Activated CD8-positive, alpha-beta memory T cell treated with anti-CD3 and anti-CD28 coated beads, Interleukin-2, amount 50 U/mL, for 24 hours (primary cell): Measurements from ENCODE around the gene ADGB.
"Not testable (repeated sequence)": the region's sequence is repeated elsewhere in the genome, so short reads cannot be mapped to it uniquely, and the experiment has no call there.

Source experiments
- DNase-seq: peaks from one replicate; pipeline ENCODE4 v3.0.0-alpha.2; 2020; ENCODE audit errors: extremely low read depth

ADGB gene

GRCh38 chr6:146815511-146816462 is 217.0 kb downstream of the ADGB start:
- DNase-seq = not testable (repeated sequence)

GRCh38 chr6:146819596-146820320 is 221.0 kb downstream of the ADGB start:
- DNase-seq = no peak

GRCh38 chr6:146827216-146827928 is 228.6 kb downstream of the ADGB start:
- no peak for DNase-seq

DNA sequence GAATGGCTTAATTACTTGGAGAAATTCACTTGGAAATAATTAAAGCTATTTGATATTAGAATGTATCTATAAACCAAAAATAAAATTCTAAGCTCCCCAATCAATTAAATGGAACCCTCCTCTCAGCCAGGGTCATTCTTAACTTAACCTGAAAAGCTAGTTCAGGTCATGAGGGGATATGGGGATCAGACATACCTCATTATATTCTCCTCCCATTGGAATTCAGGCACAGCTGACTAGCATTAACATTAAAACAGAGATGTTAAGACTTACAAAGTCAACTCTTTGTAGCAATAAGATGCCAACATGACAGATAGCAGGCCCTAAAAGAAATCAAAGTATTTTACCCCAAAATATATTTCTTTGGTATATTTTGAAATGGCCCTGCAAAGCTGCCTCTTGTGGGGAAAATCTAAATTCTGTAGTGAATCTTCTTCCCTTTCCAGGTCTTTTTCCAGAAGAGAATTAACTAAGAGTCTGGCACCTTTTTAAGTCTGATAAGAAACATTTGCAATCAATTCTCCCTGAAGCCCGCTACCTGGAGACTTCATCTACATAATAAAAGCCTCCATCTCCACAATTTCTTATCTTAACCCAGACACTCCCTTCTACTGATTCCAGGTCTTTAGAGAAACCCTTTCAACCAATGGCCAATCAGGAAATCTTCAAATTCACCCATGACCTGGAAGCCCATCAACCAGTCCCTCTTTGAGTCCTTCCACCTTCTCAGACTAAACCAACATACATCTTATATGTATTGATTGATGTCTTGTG is 231.2 kb downstream of the ADGB start:
- no peak for DNase-seq

DNA sequence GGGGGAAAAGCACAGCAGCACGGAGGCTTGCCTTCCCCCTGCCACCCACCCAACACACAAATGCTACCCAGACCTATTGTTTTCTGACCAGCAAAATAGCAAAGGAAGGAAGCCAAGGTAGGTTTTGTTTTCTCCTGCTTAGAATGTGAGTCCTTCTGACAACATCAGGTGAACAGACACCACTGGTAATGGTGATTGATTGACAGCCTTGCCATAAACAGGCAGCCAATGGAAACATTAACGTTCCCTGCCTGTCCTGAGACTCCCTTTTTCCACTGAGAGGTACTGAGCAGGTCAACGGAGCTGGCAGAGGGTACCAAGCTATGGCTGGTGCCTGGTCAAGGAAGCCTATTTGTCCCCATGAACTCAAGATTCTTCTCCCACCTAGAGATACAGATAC is 234.4 kb downstream of the ADGB start:
- DNase-seq = no peak

DNA sequence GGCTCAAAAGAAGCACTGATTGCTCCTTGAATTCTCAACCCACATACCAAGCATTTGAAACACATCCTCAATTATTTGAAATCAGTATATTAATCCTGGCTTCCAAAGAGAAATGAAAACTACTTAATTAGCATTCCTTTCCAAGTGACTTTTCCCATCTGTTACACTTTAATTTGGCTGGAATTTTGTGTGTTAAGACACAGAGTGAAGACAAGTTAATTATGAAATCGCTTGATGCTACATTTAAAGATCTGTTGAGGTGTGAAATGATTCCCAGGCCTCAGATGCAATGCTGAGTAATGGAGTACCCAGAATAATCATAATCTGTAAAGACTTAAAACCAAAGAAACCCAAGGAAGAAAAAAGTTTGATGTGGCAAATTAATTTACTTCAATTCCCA is 241.4 kb downstream of the ADGB start:
- DNase-seq = no peak

DNA sequence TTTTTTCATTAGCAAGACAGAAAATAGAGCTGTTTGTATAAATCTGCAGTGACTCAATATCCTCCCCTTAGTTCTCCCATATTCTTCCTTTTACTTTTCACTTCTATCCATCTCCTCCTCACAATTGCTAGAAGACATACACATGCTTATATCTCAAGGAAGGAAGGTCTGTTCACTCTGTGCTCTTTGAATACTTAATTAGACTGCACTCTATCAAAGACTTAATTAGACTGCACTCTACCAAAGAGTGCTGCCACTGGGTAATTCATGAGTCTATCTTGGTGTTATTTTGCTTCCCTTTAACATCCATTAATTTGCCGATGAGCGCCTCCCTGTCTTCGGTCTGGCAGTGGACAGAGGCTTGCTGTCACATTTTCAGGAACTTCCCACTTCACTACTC is 241.9 kb downstream of the ADGB start:
- no peak for DNase-seq

- no peak for DNase-seq
These were observed 248.7 kb downstream of the ADGB start for GRCh38 chr6:146847426-146847825.

- no peak for DNase-seq
These were observed 251.6 kb downstream of the ADGB start for GRCh38 chr6:146850238-146850896.

GRCh38 chr6:146850981-146851380 is 252.2 kb downstream of the ADGB start:
- DNase-seq = no peak

GRCh38 chr6:146851837-146852236 is 253.1 kb downstream of the ADGB start:
- DNase-seq = no peak

- DNase-seq = not testable (repeated sequence)
These were observed 255.9 kb downstream of the ADGB start for GRCh38 chr6:146854521-146855255.

GRCh38 chr6:146855889-146856288 is 257.1 kb downstream of the ADGB start:
- no peak for DNase-seq

GRCh38 chr6:146856296-146856695 is 257.5 kb downstream of the ADGB start:
- DNase-seq = no peak

DNA sequence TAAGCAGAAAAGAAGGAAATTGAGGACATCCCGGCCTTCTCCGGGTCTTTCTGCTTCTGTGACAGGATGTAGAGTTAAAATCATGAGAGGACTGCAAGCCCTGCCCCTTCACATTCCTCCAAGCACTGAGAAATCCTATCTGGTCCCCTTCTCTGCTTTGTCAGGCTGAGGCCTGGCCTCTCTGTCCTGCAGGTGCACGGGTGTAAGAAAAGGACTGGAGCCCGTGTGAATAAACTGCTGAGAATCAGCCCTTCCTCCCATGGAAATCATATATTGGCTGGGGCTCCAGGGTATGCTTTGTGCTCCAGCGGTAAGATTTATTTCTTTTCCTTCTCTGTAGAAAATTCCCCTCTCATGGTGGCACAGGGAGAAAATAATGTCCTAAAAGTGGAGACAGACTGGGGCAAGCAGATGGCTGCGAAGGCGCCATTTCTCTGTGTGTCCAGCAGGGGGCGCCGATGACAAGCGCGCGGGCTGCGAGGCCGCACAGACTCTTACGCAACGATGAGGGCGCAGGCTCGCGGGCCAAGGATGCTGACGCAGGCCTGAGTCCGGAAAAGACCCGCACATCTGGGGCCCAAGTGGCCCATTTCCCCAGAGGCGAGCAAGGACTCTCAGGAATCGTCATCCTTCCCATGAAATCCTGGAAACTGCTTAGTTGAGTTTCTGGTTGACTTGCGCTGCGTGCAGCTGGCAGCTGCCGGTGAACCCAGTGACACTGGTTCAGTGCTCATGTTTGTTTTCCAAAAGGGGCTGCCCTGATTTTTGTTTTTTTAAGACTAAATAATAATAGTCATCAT is 258.6 kb downstream of the ADGB start:
- peak; percentile 20 for DNase-seq

GRCh38 chr6:146857980-146858347 is 259.2 kb downstream of the ADGB start:
- no peak for DNase-seq

DNA sequence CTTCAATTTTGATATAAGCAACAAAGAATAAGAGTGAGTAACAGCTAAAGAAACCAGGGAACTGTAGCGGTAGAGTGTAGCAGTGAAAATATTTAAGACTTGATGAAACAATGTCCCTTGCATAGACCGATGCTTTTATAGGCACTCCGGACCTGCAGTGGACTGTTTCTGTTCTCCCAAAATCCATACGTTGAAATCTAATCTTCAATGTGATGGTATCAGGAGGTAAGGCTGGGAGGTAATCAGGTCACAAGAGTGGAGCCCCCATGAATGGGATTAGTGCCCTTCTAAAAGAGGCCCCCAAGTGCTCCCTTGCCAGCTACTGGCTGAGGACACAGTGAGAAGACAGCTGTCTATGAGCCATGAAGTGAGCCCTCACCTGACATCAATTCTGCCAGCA is 260.4 kb downstream of the ADGB start:
- DNase-seq = no peak

DNA sequence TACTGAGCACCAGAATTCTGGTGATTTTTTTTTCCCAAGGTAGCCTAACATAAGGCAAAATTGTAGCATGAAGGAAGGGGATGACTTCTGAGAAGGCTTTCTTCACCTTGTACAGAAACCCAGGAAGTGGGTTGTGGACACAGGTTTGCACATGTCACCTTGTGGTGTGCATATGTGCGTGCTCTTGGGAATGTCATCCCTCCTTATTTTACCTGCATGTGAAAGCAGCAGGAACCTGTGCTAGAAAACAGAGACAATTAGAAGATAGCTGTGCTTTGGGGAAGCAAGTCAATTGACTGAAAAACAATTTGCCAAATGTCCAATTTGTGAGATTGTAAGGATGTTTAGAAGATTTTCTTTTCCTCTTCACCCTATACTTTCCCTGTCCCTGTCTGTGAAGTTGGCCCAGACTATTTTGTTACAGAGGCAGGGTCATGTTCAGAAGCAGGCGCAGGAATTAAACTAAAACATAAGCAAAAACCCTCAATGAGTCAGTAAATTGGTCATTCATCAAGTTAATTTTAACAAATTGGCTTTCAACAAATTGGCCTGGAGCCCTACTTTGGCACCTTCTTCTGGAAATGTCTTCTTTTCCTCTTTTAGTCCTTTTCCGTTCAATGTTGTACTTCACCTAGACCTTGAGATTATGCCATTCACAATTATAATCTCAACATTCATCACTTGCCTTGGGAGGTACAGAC is 261.2 kb downstream of the ADGB start:
- DNase-seq = no peak

DNA sequence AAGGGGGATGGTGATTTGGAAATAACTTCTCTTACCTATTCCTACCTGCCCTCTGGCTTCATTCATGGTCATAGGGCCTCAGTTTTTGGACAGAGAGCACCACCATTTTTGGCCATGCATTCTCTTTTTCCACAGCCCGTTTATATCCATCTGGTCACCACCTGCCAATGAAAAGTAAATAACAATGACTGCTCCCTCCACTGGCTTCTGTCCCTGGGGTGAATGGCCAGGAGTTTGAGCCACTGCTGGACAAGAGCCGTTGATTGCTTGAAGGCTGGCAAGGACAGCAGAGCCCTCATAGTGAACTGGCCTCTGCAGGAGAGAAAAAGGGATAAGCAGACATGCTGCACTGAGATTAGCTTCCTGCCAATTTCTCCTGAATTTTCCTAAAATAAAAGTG is 261.8 kb downstream of the ADGB start:
- DNase-seq = no peak
